IPS DF 4.7 (cell line): ENCODE measurements around the gene NLGN2.

ENCODE experiments used
- DNase-seq: peaks from one replicate; pipeline ENCODE4 v3.0.0-alpha.2; 2013; ENCODE audit warnings: low spot score; ENCODE audit errors: extremely low read depth

NLGN2 gene

GRCh38 chr17:7463372-7463846 lies 55.8 kb downstream of the NLGN2 start:
- no peak for DNase-seq

GRCh38 chr17:7464081-7464480 lies 56.4 kb downstream of the NLGN2 start:
- DNase-seq: no peak

GRCh38 chr17:7465597-7466275 lies 58.1 kb downstream of the NLGN2 start:
- DNase-seq: no peak

- DNase-seq: no peak
Measured at GRCh38 chr17:7466318-7466638, 58.6 kb downstream of the NLGN2 start.

GRCh38 chr17:7466639-7467341 lies 59.1 kb downstream of the NLGN2 start:
- DNase-seq: no peak

- no peak for DNase-seq
Measured at GRCh38 chr17:7467498-7467897, 59.9 kb downstream of the NLGN2 start.

- no peak for DNase-seq
Measured at GRCh38 chr17:7468290-7468689, 60.6 kb downstream of the NLGN2 start.

GRCh38 chr17:7468804-7469389 lies 61.3 kb downstream of the NLGN2 start:
- no peak for DNase-seq
